HG03159 (cell line): ENCODE results near the gene ZNF488.
"Not testable (repeated sequence)": the region's sequence is repeated elsewhere in the genome, so short reads cannot be mapped to it uniquely, and the experiment has no call there.

Experiments used
- ATAC-seq: cut with Tn5 transposase; IDR thresholded peaks from one replicate; pipeline ENCODE4 v1.9.1; 2021; ENCODE audit warnings: mild to moderate bottlenecking, moderate library complexity; ENCODE audit not compliant: unreplicated experiment

ZNF488 gene

GRCh38 chr10:47410271-47410670 lies 26.2 kb upstream of the ZNF488 start:
- no peak for ATAC-seq

- ATAC-seq, result no peak
These were observed 25.8 kb upstream of the ZNF488 start for GRCh38 chr10:47409866-47410256.

- ATAC-seq, result no peak
These were observed 25.2 kb upstream of the ZNF488 start for GRCh38 chr10:47409171-47409865.

GRCh38 chr10:47408606-47409005 lies 24.5 kb upstream of the ZNF488 start:
- no peak for ATAC-seq

- no peak for ATAC-seq
These were observed 23.0 kb upstream of the ZNF488 start for GRCh38 chr10:47406870-47407691.

GRCh38 chr10:47406548-47406869 lies 22.4 kb upstream of the ZNF488 start:
- ATAC-seq, result no peak

- ATAC-seq, result no peak
These were observed 21.9 kb upstream of the ZNF488 start for GRCh38 chr10:47405857-47406547.

- no peak for ATAC-seq
These were observed 20.8 kb upstream of the ZNF488 start for GRCh38 chr10:47404937-47405336.

GRCh38 chr10:47404446-47404845 lies 20.4 kb upstream of the ZNF488 start:
- ATAC-seq, result no peak

- ATAC-seq, result no peak
These were observed 19.6 kb upstream of the ZNF488 start for GRCh38 chr10:47403446-47404318.

GRCh38 chr10:47402641-47403301 lies 18.7 kb upstream of the ZNF488 start:
- no peak for ATAC-seq

- ATAC-seq, result no peak
These were observed 18.0 kb upstream of the ZNF488 start for GRCh38 chr10:47401874-47402640.

- ATAC-seq, result no peak
These were observed 17.1 kb upstream of the ZNF488 start for GRCh38 chr10:47401210-47401609.

GRCh38 chr10:47400786-47401185 lies 16.7 kb upstream of the ZNF488 start:
- ATAC-seq, result no peak

GRCh38 chr10:47400251-47400650 lies 16.2 kb upstream of the ZNF488 start:
- no peak for ATAC-seq

- no peak for ATAC-seq
These were observed 13.2 kb upstream of the ZNF488 start for GRCh38 chr10:47397256-47397655.

- ATAC-seq, result no peak
These were observed 12.2 kb upstream of the ZNF488 start for GRCh38 chr10:47396311-47396717.

- ATAC-seq, result no peak
These were observed 5.5 kb upstream of the ZNF488 start for GRCh38 chr10:47389619-47390018.

GRCh38 chr10:47388879-47389278 lies 4.8 kb upstream of the ZNF488 start:
- ATAC-seq, result no peak

- ATAC-seq, result not testable (repeated sequence)
These were observed 2.0 kb upstream of the ZNF488 start for GRCh38 chr10:47386104-47386503.
